NCI-H2196 (cell line): Measurements from ENCODE around the gene FAAP100.
A peak's percentile ranks its signal among the peaks of the same experiment; 100 is the strongest.

ENCODE experiments used
- DNase-seq: peaks from one replicate; lab custom pipeline; 2025; ENCODE audit not compliant: unreplicated experiment; lab: John Stamatoyannopoulos, UW

The FAAP100 gene

GRCh38 chr17:81577278-81578000, 25.3 kb upstream of the FAAP100 start:
- no peak for DNase-seq

GRCh38 chr17:81576621-81577277, 24.6 kb upstream of the FAAP100 start:
- peak; percentile 46 for DNase-seq

GRCh38 chr17:81575836-81576235, 23.7 kb upstream of the FAAP100 start:
- no peak for DNase-seq

- DNase-seq = no peak
Measured at GRCh38 chr17:81574643-81574956, 22.4 kb upstream of the FAAP100 start.

- no peak for DNase-seq
Measured at GRCh38 chr17:81573794-81574642, 21.9 kb upstream of the FAAP100 start.

GRCh38 chr17:81572563-81573168, 20.5 kb upstream of the FAAP100 start:
- no peak for DNase-seq

- no peak for DNase-seq
Measured at GRCh38 chr17:81570964-81571363, 18.8 kb upstream of the FAAP100 start.

DNA sequence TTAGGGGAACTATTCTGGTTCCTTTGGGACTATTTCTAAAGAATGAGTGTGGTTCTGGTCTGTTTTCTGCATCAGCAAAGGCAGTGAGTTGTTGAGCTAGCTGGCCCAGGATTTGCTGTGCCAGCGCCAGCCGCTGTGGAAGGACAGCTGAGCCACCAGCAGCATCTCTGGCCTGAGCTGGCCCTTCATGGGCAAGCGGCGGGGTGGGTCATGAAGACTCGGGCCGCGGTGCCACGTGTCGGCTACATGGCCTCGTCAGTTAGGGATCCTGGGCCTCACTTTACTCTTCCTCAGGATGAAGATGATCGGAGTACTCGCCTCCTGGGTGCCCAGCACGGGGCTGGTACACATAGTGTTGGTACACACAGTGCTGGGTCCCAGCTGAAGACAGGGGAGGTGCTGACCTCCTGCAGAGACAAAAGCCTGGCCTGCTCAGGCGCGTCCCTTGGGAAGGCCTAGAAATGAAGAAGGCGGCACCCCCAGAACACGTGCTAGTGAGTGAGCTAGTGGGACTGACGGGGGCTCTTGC, 17.9 kb upstream of the FAAP100 start:
- no peak for DNase-seq

GRCh38 chr17:81568416-81568815, 16.3 kb upstream of the FAAP100 start:
- DNase-seq = no peak

DNA sequence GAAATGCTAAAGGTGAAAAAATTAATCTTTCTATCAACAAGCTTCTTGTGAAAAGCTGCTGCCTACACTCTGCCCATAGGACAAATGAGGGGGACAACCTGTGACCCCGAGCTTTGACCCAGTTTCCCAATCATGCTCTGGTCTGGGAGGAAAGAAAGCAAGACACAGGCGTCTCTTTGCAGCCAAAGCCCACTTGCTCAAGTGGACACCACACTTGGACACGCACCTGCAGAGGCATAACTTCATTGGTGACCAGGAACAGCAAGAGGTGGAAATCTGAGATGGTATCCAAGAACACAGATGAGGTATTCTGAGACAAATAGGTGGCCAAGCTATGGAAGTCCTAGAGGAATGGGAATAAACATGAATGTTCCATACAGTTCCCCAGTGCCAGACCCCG, 15.0 kb upstream of the FAAP100 start:
- no peak for DNase-seq

DNA sequence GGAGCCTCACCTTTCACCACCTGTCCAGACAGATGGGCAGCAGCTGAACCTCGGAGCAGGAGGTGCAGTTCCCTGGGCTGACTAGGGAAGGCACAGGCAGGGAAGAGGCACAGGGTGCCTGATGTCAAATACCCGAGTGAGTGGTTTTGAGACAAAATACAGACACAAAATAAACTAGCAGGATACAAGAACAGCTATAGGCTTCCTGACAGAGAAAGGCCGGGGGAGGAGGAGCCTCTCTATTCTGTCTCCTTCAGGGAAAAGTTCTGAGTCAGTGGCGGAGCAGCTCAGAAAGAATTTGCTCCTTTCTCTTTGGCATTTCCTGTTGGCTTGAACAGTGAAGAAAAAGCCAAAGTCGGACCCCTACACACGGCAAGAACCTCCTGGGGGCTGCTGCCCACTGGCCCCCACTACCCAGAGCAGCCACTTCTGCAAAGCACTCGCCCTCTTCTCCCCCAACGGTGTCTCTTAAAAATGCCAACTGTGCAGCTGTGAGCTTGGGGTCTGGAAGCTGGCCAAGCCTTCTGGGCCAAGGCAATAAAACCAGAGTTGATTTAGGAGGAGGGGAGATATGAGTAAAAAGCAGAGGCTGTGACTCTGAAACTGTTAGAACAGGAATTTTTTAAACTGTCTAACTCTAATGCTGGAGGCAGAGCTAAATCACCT, 14.4 kb upstream of the FAAP100 start:
- peak; percentile 95 for DNase-seq

DNA sequence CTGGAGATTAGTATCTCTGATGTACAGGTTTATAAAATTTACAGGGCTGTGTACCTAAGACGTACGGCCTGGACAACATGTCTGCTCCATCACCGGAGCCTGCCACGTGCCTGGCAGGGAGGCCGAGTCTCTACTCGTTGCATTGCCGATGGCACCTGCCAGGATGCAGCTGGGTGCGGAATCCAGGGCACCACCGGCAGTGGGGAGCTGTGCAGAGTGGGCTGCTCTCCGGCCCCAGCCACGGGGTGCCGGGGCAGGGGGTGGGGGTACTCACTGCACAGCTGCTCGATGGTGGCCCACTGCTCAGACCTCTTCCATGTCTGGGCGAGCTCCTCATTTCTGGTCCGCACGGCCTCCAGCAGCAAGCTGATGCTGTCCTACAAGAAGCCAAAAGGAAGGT, 13.1 kb upstream of the FAAP100 start:
- DNase-seq = no peak

- DNase-seq = no peak
Measured at GRCh38 chr17:81564778-81565177, 12.6 kb upstream of the FAAP100 start.

GRCh38 chr17:81563861-81564586, 11.9 kb upstream of the FAAP100 start:
- DNase-seq = no peak

DNA sequence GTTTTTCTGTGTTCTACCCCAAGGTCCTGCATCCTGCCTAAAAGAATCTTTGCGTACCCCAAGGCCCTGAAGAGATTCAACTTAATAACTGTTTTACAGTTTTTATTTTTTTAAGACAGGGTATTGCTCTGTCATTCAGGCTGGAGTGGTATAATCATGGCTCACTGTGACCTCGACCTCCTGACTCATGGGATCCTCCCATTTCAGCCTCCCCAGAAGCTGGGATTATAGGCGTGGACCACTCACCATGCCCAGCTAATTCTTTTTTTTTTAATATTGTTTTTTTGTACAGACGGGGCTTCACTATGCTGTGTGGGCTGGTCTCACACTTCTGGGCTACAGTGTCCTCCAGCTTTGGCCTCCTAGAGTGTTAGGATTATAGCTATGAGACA, 9.3 kb upstream of the FAAP100 start:
- no peak for DNase-seq

DNA sequence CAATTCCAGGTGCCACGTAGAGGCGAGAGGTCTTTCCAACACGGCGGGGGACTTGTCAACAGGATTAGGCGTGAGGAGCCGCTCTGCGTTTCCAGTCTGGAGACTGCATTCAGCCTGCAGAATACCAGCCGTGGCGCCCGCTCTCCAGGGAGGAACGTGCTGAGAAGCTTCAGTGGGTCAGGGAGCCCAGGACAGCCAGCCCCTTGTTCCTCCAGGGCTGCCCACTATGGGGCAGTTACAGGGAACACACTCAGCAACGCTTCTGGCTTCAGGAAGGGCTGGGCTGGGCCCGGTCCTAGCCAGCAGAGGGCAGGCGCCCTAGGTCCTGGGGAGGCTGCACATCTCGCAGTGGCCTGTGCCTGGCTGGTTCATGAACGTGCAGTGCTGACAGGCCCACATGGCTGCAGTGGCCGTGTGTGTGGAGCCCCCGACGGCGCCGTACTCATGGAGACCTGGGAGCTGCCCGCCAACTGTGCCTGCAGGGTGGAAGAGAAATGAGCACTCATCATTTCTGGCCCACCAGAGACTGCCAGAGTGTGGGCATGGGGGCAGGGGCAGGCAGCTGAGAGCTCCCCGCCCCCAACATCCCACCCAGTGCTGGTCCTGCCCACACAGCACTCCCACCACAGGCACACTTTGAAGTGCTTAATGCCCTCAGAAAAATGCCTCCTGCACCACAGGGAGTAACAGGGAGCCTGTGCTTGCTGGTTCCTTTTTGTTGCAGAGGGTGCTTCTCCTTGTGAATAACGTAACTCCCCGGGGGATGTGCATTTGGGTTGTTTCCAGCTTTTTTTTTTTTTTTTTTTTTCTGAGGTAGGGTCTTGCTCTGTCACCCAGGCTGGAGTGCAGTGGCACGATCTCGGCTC, 7.0 kb upstream of the FAAP100 start:
- DNase-seq = no peak

GRCh38 chr17:81558115-81558468, 5.9 kb upstream of the FAAP100 start:
- DNase-seq = no peak

- DNase-seq = peak; percentile 56
Measured at GRCh38 chr17:81557276-81558114, 5.3 kb upstream of the FAAP100 start.
